ENCODE data around the gene KLHL7.

DNA sequence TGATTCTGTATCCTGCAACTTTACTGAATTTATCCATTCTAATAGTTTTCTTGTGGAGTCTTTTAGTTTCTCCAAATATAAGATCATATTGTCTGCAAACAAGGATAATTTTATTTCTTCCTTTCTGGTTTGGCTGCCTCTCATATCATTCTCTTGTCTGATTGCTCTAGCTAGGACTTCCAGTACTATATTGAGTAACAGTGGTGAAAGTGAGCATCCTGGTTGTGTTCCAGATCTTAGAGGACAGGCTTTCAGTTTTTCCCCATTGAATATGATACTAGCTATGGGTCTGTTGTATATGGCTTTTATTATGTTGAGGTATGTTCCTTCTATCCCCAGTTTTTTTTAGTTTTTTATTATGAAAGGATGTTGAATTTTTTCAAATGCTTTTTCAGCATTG lies 28.2 kb downstream of the KLHL7 start:
- TF ChIP-seq, protein P1, sequence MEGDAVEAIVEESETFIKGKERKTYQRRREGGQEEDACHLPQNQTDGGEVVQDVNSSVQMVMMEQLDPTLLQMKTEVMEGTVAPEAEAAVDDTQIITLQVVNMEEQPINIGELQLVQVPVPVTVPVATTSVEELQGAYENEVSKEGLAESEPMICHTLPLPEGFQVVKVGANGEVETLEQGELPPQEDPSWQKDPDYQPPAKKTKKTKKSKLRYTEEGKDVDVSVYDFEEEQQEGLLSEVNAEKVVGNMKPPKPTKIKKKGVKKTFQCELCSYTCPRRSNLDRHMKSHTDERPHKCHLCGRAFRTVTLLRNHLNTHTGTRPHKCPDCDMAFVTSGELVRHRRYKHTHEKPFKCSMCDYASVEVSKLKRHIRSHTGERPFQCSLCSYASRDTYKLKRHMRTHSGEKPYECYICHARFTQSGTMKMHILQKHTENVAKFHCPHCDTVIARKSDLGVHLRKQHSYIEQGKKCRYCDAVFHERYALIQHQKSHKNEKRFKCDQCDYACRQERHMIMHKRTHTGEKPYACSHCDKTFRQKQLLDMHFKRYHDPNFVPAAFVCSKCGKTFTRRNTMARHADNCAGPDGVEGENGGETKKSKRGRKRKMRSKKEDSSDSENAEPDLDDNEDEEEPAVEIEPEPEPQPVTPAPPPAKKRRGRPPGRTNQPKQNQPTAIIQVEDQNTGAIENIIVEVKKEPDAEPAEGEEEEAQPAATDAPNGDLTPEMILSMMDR (IDR thresholded peaks at IDR 0.05): no peak
- TF ChIP-seq POLR2A (IDR thresholded peaks at IDR 0.05) (no peak), POLR2AphosphoS5 (IDR thresholded peaks at IDR 0.05) (no peak), EP300 (IDR thresholded peaks at IDR 0.05) (no peak)

All from gastroesophageal sphincter (tissue), 3 donors.